Measurements from ENCODE around the gene KIT.

DNA sequence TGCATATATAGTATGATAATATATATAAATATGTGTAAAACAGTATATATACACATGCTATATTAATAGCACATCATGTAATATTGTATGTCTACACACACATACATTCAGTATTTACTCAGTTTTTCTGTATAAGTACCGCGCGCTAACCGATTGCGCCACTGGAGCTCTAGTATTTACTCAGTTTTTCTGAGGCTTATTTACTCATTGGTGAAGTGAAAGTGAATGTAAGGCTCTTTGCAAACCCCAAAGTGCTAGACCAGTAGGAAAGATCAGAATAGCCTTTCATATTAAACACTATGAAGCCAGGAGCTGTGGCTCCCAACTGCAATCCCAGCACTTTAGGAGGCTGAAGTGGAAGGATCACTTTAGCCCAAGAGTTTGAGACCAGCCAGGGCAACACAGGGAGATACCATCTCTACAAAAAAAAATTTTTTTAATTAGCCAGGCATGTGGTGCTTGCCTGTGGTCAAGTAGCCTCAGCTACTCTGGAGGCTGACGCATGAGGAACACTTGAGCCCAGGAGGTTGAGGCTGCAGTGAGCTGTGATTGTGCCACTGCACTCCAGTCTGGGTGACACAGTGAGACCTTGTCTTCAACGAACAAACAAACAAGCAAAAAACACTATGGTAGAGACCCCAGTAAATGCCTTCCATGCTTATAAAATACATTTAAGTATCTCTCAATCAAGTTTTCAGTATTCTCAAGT is 125.8 kb downstream of the KIT start:
- TF ChIP-seq EZH2 (IDR thresholded peaks at IDR 0.05; ENCODE audit: low read length) (no peak), CTCF (optimal IDR thresholded peaks at IDR 0.05 in 1 of 3, IDR thresholded peaks at IDR 0.05 in 1 of 3, conservative IDR thresholded peaks at IDR 0.05 in 1 of 3; ENCODE audit: extremely low read depth in 1 of 3, insufficient read depth in 2 of 3, low read length in 3 of 3) (no peak)

Data from keratinocyte (primary cell).